Stimulated activated CD4-positive, alpha-beta T cell treated with anti-CD3 and anti-CD28 coated beads, Interleukin-1b, Interleukin-23, amount 100 ng/mL, for 48 hours (primary cell): ENCODE results near the gene PTGFRN.
"Not testable (repeated sequence)": the region's sequence is repeated elsewhere in the genome, so short reads cannot be mapped to it uniquely, and the experiment has no call there.

Experiments
- DNase-seq: peaks from one replicate; pipeline ENCODE4 v3.0.0-alpha.2; 2020

PTGFRN gene

DNA sequence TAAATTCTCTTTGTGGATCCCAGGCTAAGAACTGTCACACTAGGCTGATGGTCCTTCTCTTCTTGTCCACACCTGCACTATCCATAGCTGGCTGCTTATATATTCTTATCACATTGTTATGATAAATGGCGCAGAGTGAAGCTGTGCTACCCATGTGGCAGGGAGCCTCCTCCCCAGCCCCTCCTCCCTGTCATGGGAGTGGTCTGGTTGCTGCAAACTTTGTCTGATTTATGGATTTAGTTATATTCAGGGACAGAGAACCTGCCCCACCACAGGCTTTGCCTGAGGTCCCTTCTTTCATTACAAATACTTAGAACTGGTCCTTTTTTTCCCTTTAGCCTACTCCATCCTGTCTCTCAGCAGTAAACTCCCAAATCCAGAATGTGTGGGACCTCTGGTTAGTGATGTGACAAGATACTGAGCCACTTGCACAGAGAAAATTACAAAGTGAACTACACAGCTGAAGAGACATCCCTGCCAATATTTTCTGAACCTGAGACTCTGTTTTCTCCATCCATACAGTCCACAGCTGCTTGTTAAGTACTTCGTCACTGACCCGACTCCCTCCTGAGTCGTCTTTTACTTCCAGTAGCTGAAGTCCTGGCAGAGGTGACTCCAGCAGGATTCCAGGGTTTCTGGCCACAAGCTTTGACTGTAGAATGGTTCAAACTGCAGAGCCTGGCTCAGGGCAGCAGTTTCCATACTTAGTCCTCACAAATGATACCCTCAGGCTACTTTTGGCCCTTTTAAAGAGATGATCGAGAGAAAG is 37.6 kb downstream of the PTGFRN start:
- DNase-seq: no peak

DNA sequence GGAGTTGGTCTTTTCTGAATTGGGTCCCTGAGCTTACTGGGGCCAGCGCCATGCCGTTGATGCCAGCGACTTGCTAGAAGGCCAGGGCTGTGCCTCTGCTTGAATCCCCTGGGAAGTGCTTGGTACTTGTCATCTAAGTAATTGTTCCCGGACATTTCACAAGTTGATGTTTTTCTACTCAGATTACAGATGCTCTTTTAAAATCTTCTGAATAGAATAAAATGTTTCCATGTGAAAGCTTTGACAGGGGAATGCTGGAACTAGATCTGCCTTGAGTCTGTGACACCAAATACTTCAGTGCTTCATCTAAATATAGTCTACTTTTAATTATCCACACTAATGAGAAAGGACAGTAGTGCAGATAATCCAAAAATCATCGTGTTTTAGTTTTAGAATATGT is 38.3 kb downstream of the PTGFRN start:
- no peak for DNase-seq

DNA sequence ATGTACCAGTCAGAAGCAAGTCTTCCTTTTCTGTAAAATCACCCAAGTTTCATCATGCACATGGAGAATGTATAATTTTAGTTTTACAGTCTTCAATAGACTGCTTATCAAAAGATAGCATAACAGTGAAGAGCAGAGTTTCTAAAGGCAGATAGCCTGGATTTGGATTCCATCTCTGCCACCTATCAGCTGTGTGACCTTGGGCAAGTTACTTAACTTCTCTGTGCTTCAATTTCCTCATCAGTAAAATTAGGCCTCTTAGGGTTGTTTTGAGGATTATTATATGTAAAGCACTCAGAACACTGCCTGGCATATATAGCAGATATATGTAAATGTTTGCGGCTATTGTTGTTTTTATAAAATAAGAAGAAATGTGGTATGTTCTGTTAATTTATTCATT is 38.9 kb downstream of the PTGFRN start:
- DNase-seq: no peak

DNA sequence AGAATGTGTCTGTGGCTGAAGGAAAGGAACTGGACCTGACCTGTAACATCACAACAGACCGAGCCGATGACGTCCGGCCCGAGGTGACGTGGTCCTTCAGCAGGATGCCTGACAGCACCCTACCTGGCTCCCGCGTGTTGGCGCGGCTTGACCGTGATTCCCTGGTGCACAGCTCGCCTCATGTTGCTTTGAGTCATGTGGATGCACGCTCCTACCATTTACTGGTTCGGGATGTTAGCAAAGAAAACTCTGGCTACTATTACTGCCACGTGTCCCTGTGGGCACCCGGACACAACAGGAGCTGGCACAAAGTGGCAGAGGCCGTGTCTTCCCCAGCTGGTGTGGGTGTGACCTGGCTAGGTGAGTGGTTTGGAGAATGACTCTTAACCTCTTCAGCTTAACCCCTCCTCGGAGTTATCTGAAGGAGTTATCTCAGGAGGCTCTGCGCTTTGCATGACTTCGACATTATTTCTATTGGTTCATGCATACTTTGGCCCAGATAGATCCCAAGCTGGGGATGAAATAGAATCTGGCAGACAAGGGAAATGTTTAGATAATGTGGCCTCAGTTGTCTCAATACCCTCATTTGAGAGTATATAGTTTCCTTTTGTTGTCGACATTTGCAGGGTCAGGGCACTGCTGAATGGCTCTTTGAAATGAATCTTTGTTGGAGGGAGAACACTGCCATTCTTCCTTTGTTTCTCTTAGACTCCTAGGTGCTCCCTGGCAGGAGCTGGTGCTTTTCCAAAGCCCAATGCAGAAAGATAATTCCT is 39.7 kb downstream of the PTGFRN start:
- DNase-seq: no peak

DNA sequence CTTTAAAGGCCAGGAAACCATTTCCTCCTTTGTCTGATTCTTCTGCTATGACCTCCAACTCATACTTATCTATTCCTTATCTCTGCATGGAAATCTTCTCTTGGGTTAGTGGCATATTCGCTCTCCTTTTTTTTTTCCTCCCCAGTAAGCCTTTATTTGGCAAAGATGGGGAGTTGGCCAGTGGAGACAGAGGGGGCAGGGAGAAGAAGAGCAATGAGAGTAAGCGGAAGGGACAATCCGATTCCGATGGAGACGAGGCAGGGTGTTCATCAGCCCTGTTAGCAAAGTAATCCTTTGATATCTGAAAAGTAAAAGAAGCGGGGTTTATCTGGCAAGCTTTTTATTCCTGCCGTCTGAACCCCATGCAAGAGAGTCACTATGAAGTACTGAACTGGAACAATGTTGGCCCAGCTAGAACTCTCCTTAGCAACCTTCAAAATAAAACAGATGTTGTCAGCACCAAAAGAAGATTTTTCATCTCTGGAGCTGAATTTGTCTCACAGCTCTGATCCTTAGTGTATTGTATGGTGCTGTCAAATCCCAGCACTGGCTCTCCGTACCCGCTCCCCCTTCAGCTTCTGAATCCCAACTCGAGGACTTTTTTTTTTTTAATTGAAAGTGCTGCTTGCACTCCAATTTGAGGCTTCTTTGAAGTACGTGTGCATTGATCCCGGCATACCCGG is 40.9 kb downstream of the PTGFRN start:
- no peak for DNase-seq

DNA sequence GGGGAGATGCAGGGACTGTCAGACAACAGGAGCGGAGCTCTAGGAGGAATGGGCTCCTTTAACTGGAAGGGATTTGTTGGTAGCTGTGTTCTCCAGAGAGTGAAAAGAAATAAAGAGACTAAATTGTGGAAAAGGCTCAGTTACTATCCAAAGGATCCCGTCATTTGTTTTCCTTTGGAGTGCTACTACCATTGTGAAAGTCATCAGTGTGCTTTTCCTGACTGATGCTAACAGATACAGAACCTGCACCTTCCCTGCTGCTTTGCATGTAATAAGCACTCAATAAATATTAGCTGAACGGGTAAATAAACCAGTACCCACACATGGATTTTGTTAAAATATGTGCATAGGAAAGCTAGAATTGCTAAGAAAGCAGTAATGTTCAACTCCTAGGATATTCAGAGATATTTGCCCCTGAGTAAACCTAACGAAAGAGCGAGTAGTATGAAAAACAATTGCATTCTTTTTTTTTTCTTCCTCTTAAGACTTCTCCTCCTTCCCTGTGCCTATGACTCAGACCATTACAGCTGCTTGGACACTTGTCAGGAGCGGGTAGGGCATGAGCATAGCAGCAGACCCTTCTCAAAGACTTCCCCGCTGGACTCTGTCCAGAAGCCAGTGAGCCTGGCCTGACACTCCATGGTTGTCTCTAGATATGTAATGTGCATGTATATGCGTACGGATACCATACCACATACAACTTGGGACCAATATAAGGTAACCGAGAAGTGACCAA is 41.7 kb downstream of the PTGFRN start:
- DNase-seq: no peak

DNA sequence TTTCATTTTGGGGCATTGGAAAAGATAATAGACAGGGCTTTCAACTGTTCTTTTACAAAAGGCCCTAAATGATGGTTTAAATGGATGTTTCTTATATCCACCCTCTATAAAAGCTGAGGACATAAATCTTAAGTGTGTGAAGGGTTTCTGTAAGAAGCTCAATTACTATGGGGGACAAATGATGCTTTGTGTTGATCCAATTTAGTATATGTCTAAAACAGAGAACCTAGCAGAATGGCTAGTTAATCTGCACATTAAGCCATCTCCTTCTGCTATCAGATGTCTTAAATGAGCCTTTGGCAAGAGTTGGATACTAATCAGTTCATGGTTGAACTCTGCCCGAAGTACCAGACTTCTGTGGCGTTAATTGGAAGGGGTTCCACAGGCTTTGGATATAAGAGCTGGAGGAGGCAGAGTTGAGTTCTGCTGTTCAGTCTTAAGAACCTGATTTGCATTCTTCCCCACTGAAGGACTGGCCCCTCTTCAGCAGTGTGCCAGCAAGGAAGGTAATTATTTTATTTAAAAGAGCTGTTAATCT is 43.1 kb downstream of the PTGFRN start:
- DNase-seq: no peak

DNA sequence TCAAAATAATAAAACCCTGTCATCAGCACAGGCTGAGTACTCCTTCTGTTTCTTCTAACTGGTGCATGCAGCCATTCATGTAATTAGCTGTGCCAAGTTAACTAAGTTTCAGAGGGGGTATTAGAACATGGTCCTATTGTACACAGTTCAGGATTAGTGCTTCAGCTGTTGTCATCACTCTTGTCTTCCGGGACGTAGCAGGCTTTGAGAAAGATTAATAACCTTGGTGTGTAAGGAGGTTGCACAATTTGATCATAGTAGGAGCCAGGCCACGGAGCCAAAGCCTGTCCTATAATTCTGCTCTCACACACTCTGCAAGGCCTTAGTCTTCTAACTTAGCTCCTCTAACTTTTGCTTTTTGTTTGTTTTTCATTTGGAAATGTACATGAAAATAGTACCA is 44.7 kb downstream of the PTGFRN start:
- no peak for DNase-seq

DNA sequence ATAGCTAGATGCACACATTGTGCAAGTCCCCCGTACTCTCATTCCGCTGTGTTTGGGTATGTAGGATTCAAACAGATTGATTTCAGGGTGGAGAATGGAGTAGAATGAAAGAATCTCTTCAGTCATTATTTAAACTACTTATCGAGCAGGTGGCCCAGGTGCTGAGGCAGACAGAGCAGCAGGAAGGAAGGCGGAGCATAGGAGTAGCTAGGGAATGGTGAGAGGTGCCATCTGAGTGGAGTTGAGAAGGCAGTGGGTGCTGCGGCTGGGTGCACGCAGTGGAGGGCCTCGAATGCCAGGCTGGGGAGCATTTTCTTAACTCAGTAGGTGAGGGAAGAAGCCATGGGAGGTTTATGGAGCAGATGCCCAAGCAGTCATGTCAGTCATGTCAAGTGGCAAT is 46.7 kb downstream of the PTGFRN start:
- no peak for DNase-seq

DNA sequence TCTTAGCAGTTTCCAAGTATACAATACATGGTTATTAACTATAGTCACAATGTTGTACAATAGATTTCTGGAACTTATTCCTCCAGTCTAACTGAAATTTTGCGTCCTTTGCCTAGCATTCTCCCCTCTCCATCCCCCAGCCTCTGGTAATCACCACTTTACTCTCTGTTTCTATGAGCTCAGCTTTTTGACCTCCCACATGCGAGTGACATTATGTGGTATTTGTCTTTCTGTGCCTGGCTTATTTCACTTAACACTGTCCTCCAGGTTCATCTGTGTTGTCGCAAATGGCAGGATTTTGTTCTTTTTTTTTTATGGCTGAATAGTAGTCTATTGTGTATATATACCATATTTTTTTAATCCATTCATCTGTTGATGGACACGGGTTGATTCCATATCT is 47.9 kb downstream of the PTGFRN start:
- no peak for DNase-seq

DNA sequence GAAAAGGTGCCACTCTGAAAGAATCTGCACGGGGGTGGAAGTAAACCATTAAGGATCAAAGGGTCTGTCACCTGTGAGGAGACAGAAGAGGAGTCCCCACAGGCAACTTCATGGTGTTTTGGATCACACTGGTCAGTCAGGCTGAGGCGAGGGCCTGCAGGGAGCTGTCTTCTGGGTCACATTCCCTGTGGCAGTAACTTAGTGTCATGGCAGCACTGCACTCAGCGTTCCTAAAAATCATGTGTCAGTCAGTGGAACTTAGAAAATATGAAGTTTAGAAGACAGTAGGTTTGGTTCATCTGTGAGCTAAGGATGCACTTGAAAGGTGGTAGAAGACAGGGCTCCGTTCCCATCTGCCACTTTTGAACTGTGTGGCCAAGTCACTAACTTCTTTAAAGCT is 48.4 kb downstream of the PTGFRN start:
- DNase-seq: no peak

DNA sequence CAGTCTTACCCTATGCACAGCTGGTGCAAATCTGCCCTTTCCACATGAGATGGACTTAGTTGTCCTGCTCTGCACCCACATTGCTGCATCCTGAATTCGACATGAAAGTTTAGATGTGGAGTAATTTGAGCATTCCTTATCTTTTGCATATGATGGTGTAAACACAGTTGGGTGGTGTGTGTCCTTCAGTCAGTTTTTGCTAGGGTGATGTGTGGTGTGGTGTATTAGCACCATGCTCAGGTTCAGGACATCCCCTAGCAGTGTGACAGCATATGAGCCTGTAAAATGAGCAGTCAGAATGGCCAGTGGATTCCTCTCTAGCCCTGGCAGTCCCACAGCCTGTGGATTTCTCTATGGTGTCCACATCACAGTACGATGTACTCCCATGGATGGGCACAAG is 49.3 kb downstream of the PTGFRN start:
- DNase-seq: no peak

DNA sequence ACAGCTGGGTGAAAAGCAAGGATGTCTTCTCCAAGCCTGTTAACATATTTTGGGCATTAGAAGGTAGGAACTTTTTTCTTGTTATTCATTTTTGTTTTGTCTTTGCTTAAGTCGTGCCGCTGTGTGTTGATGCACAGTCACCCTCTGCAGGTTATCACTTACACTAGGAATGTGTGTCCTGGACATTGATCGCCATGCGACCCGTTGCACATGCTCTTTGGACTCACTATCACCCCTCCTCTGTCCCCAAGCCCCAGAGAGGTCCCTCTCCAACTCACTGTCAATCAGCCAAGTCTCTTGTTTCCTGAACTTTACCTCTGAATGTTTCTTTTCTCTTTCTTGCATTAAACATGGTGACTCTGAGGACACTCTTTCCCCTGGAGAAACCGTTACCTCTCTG is 51.9 kb downstream of the PTGFRN start:
- DNase-seq: no peak

DNA sequence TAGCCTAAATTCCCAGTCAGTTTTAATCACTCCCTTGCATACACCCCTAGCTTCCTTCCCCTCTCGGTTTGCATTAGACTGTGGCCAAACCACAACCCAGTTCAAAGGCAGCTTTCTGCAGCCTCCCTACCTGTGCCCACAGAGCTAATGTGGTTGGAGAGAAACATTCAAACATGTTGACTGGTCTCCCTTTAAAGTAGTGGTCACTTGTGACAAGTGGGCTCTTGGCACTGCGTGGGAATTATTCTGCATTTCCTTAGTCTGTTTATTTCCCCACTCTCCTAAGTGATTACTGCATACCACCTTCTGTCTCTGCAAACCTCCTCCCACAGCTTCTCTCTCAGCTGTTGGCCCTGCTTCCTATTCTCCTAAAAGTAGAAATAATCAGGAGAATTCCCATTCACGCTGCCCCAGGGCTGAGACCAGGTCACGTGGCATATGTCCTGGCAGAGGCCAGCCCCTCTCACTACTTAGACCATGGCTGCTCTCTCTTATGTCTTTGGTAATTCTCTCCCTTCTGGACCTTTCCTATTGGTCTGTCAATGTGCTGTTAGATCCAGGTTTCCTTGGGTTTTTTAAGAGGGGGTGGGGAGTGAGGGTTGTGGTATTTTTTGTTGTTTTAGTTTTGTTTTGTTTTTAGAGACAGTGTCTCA is 53.4 kb downstream of the PTGFRN start:
- DNase-seq: no peak

DNA sequence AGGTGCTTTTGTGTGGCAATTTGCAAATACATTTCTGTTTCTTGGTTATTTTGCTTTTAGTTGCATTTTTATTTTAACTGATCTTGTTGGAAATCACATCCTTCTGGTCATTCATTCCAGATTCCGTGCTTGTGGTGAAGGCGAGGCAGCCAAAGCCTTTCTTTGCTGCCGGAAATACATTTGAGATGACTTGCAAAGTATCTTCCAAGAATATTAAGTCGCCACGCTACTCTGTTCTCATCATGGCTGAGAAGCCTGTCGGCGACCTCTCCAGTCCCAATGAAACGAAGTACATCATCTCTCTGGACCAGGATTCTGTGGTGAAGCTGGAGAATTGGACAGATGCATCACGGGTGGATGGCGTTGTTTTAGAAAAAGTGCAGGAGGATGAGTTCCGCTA is 57.1 kb downstream of the PTGFRN start:
- no peak for DNase-seq

DNA sequence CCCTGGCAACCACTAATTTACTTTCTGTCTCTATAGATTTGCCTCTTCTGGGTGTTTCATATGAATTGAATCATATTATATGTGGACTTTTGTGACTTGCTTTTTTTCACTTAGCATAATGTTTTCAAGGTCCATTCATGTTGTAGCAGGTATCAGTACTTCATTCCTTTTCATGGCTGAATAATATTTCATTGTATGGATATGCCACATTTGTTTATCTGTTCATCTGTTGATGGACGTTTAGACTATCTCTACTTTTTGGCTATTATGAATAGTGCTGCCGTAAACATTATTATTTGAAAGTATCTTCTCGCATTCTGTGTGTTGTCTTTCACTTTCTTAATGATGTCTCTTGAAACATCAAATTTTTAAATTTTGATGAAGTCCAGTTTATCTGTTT is 59.0 kb downstream of the PTGFRN start:
- no peak for DNase-seq

DNA sequence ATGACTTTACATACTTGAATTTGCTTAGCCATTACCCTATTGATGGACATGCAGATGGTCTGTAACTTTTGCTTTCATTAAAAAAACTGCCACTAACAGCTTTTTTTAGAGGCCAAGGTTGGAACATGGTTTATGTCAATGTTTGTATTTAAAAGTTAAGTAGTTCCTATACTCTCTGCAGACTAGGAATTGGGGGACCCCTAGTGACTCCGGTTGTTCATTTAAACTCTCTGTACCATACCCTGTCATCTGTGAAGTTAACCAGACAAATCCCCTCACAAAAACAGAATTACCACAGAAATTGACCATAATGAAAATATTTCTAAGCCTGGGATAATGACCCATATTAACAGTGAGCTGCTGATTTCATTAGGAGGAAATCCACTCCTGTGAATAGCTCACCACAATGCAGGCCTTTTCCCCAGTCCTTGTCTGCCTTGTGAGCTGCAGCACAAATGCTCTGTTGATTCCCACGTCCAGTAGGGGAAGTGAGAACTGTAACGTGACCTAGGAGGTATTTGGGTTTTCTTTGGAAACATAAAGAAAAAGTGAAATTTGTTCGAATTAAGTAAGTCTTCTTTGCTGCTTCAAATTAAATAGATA is 61.6 kb downstream of the PTGFRN start:
- DNase-seq: no peak

DNA sequence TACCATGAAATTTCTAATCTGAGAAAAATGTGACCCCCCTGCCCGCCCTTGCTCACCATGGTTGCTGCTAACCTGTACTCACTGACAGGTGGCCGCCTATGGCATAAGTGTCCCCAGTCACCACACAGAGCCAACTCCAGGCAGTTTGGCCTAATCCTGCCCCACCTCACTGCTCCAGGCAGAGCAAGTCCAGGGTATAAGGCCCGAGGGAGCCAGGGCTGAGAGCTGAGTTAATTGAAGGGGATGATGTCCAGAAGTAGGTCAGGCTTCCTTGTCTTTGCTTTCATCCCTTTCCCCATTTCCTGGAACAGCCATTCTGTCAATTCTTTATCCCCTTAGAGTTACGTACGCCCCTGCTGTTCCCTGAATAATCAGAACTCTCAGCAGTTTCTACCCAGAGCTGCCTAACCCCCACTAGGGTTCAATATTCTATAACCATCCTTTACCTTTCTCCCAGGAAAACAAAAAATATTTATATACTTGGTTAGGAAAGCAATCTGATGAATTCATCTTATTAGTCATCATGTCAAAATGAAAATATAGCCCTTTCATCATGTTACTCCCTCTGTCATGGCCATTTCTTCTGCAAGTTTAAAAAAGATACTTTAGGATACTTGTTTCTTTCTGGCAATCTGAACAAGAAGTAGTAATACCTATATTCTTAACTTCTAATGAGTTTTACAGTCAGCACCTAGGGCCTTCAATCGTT is 62.4 kb downstream of the PTGFRN start:
- DNase-seq: no peak

DNA sequence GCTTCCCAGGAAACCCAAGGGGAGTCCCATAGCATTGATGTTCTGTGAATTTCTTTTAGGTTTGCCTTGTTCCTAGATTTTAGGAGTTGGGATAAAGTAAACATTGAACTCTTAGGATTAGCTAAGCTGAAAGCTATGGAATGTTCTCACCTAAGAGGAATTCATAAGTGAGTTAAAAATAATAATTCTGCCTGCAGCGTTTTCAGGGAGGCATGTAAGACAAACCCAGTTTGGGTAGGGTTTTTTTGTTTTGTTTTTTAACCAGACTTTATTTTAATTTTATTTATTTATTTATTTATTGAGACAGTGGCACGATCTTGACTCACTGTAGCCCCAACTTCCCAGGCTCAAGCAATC is 62.9 kb downstream of the PTGFRN start:
- DNase-seq: no peak

DNA sequence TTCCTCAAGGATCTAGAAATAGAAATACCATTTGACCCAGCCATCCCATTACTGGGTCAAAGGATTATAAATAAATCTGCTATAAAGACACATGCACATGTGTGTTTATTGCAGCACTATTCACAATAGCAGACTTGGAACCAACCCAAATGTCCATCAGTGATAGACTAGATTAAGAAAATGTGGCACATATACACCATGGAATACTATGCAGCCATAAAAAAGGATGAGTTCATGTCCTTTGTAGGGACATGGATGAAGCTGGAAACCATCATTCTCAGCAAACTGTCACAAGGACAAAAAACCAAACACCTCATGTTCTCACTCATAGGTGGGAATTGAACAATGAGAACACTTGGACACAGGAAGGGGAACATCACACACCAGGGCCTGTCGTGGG is 70.6 kb downstream of the PTGFRN start:
- not testable (repeated sequence) for DNase-seq

DNA sequence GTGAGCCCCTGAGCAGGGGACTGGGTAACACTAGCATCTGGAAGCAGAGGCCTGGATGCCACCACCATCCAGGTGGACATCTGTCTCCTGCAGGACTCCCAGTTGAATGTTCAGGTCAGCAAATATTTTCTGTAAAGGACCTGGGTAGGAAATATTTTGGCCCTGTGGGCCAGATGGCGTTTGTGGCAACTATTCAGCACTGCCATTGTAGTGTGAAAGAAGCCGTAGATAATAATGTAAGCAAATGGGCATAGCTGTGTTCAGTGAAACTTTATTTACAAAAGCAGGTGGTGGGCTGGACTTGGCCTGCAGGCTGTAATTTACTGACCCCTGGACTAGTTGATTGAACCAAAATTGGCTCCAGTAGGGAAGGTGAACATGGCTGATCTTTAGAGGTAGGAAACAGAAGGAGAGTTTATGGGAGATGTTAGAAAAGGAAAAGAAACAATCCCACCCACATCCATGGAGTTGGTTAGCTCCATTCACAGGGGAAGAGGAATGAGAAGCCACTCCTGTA is 71.9 kb downstream of the PTGFRN start:
- DNase-seq: no peak
